GM12801 (cell line): Measurements from ENCODE around the gene POU2F2.

Experiments used
- TF ChIP-seq, protein P1 (sequence below): IDR thresholded peaks from one replicate; pipeline ENCODE4 v1.5.1; 2011; ENCODE audit warnings: control low read depth; ENCODE audit not compliant: insufficient read length; ENCODE audit errors: extremely low read depth

The POU2F2 gene

DNA sequence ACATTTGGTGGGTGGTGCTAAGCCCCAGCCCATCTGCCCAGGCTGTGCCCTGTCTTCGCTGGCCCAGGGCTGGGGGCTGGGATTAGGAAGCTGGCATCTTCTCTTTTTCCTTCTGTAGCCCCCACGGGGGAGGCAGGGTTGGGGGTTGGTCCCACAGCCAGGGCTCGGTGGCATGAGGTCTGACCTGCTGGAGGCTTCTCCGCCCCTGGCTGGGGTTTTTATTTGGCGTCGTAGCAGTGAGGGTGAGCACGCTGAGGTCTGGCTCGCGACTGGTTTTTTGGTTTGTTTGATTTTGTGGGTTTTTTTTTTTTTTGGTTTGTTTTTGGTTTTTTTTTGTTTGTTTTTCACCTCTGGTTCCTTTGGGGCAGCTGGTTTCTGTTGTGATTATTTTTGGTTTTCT is 41.6 kb downstream of the POU2F2 start:
- TF ChIP-seq, protein P1, sequence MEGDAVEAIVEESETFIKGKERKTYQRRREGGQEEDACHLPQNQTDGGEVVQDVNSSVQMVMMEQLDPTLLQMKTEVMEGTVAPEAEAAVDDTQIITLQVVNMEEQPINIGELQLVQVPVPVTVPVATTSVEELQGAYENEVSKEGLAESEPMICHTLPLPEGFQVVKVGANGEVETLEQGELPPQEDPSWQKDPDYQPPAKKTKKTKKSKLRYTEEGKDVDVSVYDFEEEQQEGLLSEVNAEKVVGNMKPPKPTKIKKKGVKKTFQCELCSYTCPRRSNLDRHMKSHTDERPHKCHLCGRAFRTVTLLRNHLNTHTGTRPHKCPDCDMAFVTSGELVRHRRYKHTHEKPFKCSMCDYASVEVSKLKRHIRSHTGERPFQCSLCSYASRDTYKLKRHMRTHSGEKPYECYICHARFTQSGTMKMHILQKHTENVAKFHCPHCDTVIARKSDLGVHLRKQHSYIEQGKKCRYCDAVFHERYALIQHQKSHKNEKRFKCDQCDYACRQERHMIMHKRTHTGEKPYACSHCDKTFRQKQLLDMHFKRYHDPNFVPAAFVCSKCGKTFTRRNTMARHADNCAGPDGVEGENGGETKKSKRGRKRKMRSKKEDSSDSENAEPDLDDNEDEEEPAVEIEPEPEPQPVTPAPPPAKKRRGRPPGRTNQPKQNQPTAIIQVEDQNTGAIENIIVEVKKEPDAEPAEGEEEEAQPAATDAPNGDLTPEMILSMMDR, result no peak

DNA sequence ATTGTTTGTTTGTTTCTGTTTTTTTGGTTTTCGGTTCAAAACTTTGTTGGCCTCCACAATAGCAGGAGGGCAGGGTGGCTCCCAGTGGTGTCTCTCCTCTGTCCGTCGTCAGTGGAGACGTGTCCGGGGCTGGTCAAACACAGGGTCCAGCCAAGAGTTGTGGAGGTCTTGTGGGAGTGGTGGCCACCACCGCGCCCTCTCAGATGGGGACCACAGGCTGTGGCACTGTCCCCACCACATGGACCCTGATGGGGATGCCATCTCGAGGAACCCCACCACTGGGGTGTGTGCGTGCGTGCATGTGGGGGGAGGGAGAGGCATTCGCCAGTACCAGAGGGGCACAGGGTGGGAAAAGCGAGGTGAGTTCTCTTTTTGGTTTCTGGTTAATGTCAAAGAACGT is 42.5 kb downstream of the POU2F2 start:
- TF ChIP-seq, protein P1, result no peak

- TF ChIP-seq, protein P1, result no peak
These were observed 43.0 kb downstream of the POU2F2 start for GRCh38 chr19:42089191-42089750.

GRCh38 chr19:42088471-42089190 is 43.6 kb downstream of the POU2F2 start:
- TF ChIP-seq, protein P1, result no peak

DNA sequence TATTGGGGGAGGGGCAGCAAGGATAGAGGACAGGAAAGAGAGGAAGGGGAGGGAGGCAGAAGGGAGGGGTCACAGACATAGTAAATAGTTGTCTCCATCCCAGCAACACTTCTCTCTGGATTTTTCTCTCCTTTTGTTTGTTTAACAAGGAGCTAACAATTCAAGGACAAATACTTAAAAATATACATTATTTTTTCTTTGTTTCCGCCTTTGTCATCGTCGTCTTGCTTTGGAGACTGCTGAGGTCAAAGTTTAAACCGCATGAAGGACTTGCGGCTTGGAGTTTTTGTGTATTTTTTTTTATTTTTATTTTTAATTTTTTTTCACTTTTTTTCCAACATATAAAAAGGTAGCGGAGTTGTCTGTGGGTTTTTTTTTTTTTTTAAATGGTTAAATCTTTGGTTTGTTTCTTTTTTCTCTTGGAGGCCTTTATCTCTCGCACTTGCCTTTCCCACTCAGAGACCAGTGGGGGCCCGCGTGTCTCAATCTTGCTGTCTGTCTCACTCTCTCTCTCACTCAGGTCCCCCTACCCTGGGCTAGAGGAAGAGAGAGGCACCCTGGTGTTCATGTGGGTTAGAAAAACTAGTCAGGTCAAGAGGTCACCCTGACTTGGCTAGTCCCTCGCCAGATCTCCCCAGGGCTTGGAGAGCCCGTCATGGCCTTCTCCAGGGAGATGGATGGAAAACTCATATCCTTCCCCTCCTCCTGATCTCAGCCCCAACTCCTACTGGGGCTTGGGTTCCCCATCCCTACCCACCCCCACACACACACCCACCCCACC is 45.3 kb downstream of the POU2F2 start:
- TF ChIP-seq, protein P1, result no peak

GRCh38 chr19:42086188-42086736 is 46.0 kb downstream of the POU2F2 start:
- TF ChIP-seq, protein P1, result no peak

DNA sequence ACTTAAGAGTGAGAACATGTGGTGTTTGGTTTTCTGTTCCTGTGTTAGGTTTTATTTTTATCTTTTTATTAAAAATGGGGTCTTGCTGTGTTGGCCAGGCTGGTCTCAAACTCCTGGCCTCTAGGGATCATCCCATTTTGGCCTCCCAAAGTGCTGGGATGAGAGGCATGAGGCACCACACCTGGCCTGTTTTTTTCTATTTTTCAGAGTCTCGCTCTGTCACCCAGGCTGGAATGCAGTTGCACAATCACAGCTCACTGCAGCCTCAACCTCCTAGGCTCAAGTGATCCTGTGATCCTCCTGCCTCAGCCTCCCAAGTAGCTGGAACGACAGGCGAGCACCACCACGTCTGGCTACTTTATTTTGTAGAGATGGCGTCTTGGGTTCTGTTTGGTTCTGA is 48.7 kb downstream of the POU2F2 start:
- TF ChIP-seq, protein P1, result no peak
